Gastroesophageal sphincter (tissue), 4 donors: ENCODE data around the gene ERBB4. TPM values are rescaled to one million over a fixed set of nuclear protein-coding genes. Genes with fewer than 3 reads are reported as not detected.

ENCODE experiments used
- ATAC-seq: fragments of 150-250 bp; one replicate; pipeline ENCODE4 v1.9.1; 2016; ENCODE audit warnings: mild to moderate bottlenecking, moderate library complexity
- H3K27ac ChIP-seq, 4 donors: fragments of 200-600 bp; sonication (generic) in 3 of 4; 1 replicate in 3 of 4; 2 replicates in 1 of 4; pipeline ENCODE4 v1.5.1; 2016 to 2019
- H3K27me3 ChIP-seq: fragments of 200-600 bp; sonication (generic); one replicate; pipeline ENCODE4 v1.5.1; 2019
- H3K36me3 ChIP-seq, 2 donors: fragments of 200-600 bp; sonication (generic); one replicate each; pipeline ENCODE4 v1.5.1; 2019; ENCODE audit warnings: control low read depth in 1 of 2
- H3K4me1 ChIP-seq, 3 donors: fragments of 200-600 bp; sonication (generic); 1 replicate in 2 of 3; 2 replicates in 1 of 3; pipeline ENCODE4 v1.5.1; 2016 to 2019; ENCODE audit warnings: control low read depth in 2 of 3
- H3K4me3 ChIP-seq, 2 donors: fragments of 200-600 bp; sonication (generic); one replicate each; pipeline ENCODE4 v1.5.1; 2019; ENCODE audit warnings: mild to moderate bottlenecking in 1 of 2, moderate library complexity in 1 of 2
- H3K9me3 ChIP-seq, 3 donors: fragments of 200-600 bp; sonication (generic); one replicate each; pipeline ENCODE4 v1.5.1; 2017 to 2019; ENCODE audit warnings: control low read depth in 2 of 3
- CTCF ChIP-seq, 4 experiments: fragments of 200-600 bp in 2 of 4; fragments of 450-650 bp in 2 of 4; sonication (generic) in 1 of 4; IDR thresholded peaks; one replicate each; pipeline ENCODE4 v1.5.1; 2017 to 2019; ENCODE audit warnings: antibody characterized with exemption in 4 of 4, mild to moderate bottlenecking in 2 of 4, moderate library complexity in 2 of 4
- EP300 ChIP-seq: sonication (generic); formaldehyde crosslinking; IDR thresholded peaks from one replicate; pipeline ENCODE4 v1.6.1; 2017; ENCODE audit warnings: antibody characterized with exemption, mild to moderate bottlenecking
- POLR2A ChIP-seq, 2 donors: fragments of 450-650 bp; IDR thresholded peaks; one replicate each; pipeline ENCODE4 v1.6.1; 2017; ENCODE audit warnings: antibody characterized with exemption in 2 of 2, mild to moderate bottlenecking in 2 of 2, moderate library complexity in 1 of 2
- POLR2AphosphoS5 ChIP-seq: sonication (generic); formaldehyde crosslinking; IDR thresholded peaks from one replicate; pipeline ENCODE4 v1.6.1; 2017; ENCODE audit warnings: antibody characterized with exemption
- WGBS, 2 donors: methylation state at CpG; one replicate each; pipeline ENCODE4 v1.1.5; 2018; ENCODE audit warnings: low coverage in 1 of 2; 5-methylcytosine and 5-hydroxymethylcytosine counted together
- total RNA-seq, 4 donors: library from RNA; depleted of rRNA; stranded (reverse); fragments of >200 nt; gene quantifications; one replicate each; pipeline ENCODE4 v1.1.0, GENCODE V29; 2016

ERBB4 gene
- total RNA-seq, 4 donors from 2014 or later: 0.16 to 0.92 (median 0.50) TPM

GRCh38 chr2:212345966-212346365 lies 192.6 kb downstream of the ERBB4 start:
- Histone ChIP-seq H3K9me3 (no peaks in the 10 kb centered on the region), H3K4me3 (no peak overlapping the region), H3K36me3 (no peaks in the 10 kb centered on the region), H3K27ac (no peak overlapping the region), H3K4me1 (no peaks in the 10 kb centered on the region), H3K27me3 (no peaks in the 10 kb centered on the region)
- 0% methylated on average over 1 of the region's 1 CpG for WGBS, 2 donors
- TF ChIP-seq POLR2AphosphoS5 (no peak), EP300 (no peak), POLR2A (IDR thresholded peaks at IDR 0.05) (no peak), CTCF (IDR thresholded peaks at IDR 0.05) (no peak)
- ATAC-seq: no peak

- Histone ChIP-seq H3K4me1 (no peaks in the 10 kb centered on the region), H3K36me3 (no peaks in the 10 kb centered on the region), H3K4me3 (no peak overlapping the region), H3K27me3 (no peaks in the 10 kb centered on the region), H3K27ac (no peak overlapping the region), H3K9me3 (no peaks in the 10 kb centered on the region)
- ATAC-seq: no peak
- no peak for TF ChIP-seq POLR2A (IDR thresholded peaks at IDR 0.05)
- 82 to 100% methylated on average over 2 of the region's 2 CpGs for WGBS, 2 donors
Measured at GRCh38 chr2:212344131-212344530, 194.5 kb downstream of the ERBB4 start.

DNA sequence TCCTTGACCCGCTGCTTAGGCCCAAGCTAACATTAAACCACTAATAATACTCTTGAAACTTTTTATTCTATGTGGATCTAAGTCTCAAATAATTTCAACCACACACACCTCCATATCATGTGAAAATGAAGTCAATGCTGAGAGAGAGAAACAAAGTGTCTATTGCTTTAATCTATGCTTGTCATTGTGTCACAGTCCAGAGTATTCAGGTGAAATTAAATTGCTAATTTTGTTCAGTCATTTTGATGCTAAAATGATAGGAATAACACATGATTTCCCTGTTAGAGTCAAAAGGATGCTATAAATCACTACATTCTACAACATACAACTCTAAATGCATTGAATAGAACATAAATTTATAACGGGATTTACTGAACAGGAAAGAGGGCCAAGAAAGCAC lies 195.4 kb downstream of the ERBB4 start:
- TF ChIP-seq POLR2A (IDR thresholded peaks at IDR 0.05): no peak
- TF ChIP-seq CTCF (IDR thresholded peaks at IDR 0.05): no peak
- TF ChIP-seq EP300: no peak
- no peak for TF ChIP-seq POLR2AphosphoS5
- Histone ChIP-seq H3K27ac (no peak overlapping the region), H3K9me3 (no peaks in the 10 kb centered on the region), H3K36me3 (no peaks in the 10 kb centered on the region), H3K4me1 (no peaks in the 10 kb centered on the region), H3K27me3 (no peaks in the 10 kb centered on the region), H3K4me3 (no peak overlapping the region)
- WGBS, 2 donors: 65 to 73% methylated on average over 2 of the region's 2 CpGs
- no peak for ATAC-seq

DNA sequence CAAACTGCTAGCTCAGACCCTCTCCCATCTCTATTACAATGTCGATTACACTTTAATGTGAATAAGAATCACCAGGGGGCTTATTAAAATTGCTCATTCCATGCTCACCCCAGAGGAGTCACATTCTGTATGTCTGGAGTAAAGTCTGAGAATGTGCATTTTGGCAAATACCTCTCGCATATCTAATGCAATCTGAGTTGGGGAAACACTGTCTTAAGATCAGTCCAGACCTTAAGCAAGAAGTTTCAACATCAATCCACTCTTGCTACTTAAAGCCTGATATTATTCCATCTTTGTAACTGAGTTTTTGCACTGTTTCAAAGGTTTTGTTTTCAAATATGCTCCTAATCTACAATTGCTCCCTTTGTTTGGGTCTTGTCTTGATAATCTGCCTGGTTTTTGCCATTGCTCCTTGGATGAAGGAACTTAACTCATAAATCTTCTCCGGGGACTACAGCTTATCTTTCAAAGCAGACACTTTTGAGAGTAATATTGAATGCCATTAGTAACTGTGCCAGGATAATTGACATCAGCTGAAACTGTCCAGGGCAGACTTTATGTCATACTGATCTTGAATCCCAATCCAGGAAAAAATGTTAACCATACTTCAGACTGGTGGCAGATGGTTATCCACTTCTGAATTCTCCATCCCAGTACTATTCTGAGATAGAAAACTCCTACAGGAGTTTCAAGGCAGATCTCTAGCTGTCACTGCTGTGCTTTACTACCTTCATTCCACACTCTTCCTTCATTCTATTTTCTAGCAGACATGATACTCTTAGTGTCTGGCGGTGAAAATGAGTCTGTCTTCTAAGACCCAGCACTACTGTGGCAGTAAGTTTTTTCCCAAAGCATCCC lies 200.9 kb downstream of the ERBB4 start:
- TF ChIP-seq POLR2A (IDR thresholded peaks at IDR 0.05) (no peak), CTCF (IDR thresholded peaks at IDR 0.05) (no peak), EP300 (no peak), POLR2AphosphoS5 (no peak)
- no peaks in the 10 kb centered on the region for H3K4me1 ChIP-seq
- H3K9me3 ChIP-seq: no peaks in the 10 kb centered on the region
- H3K36me3 ChIP-seq: no peaks in the 10 kb centered on the region
- H3K27ac ChIP-seq: no peak overlapping the region
- H3K27me3 ChIP-seq: no peaks in the 10 kb centered on the region
- 73 to 76% methylated on average over 4 of the region's 4 CpGs for WGBS, 2 donors
- no peak for ATAC-seq
- H3K4me3 ChIP-seq: no peak overlapping the region

GRCh38 chr2:212337036-212337435 lies 201.6 kb downstream of the ERBB4 start:
- WGBS, 2 donors: 45 to 53% methylated on average over 2 of the region's 2 CpGs
- Histone ChIP-seq H3K27ac (no peak overlapping the region), H3K4me1 (no peaks in the 10 kb centered on the region), H3K27me3 (no peaks in the 10 kb centered on the region), H3K4me3 (no peak overlapping the region), H3K36me3 (no peaks in the 10 kb centered on the region), H3K9me3 (no peaks in the 10 kb centered on the region)
- TF ChIP-seq EP300 (no peak), POLR2A (IDR thresholded peaks at IDR 0.05) (no peak), CTCF (IDR thresholded peaks at IDR 0.05) (no peak), POLR2AphosphoS5 (no peak)
- ATAC-seq: no peak
